Measurements from ENCODE around the gene DFFA. TPM values are rescaled to one million over a fixed set of nuclear protein-coding genes. Genes with fewer than 3 reads are reported as not detected.

Gene DFFA
- total and polyA plus RNA-seq, 9 of the 15 experiments (the other 6 are each of a cell fraction or from before 2014, with no cell fraction given): 39.6 to 74.8 (median 59.2) TPM

DNA sequence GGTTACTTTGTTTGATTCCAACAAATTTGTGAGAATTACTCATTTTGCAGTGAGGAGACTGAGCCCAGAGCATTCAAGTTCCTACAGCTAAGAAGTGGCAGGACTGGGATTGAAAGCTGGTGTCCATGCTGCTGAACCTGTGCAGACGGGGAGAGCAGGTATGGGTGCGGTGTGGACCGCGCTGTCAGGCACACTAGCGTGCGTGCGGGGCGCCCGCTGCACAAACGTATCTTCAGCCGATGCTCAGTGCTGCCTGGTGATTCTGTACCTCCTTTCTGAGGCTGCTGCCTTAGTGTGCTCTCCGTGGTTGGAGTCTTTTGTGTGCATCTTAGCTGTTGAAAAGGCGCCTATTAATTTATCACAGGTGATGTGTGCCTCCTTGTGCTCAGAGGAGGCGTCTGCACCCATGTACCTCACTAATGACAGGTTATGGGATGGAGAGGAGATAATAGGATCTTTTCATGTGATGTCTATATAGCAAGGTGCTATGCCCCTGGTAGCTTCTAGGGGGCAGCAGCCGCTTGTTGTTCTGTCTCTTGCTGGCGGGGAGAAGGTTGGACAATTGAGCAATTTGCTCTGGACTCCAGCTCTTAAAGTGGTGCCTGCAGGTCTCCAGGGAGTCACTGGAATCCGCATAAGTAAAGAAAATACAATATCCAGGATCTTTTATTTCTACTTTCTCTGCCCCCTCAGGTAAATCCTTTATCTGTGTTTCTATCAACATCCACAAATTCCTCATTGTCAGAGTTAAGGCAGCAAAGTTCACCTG lies 35.0 kb upstream of the DFFA start (continued):
- TF ChIP-seq CAMTA2 (CRISPR knock-in tag; conservative IDR thresholded peaks at IDR 0.05) (no peak), CHD1 (IDR thresholded peaks at IDR 0.05; ENCODE audit: low read length) (no peak), MTA3 (IDR thresholded peaks at IDR 0.05; ENCODE audit: borderline replicate concordance) (no peak), POLR3G (IDR thresholded peaks at IDR 0.05; ENCODE audit: extremely low read depth, insufficient read length, insufficient replicate concordance) (no peak), XRCC4 (IDR thresholded peaks at IDR 0.05; ENCODE audit: extremely low read depth, insufficient read depth, insufficient read length) (no peak), NFE2 (IDR thresholded peaks at IDR 0.05; ENCODE audit: low read depth) (no peak), HMG20B (CRISPR knock-in tag; IDR thresholded peaks at IDR 0.05) (no peak), ZNF217 (CRISPR knock-in tag; IDR thresholded peaks at IDR 0.05) (no peak), MEIS2 (IDR thresholded peaks at IDR 0.05; ENCODE audit: partially characterized antibody) (peak; percentile 10), SMC3 (conservative IDR thresholded peaks at IDR 0.05; ENCODE audit: insufficient read depth, low read depth, low read length) (peak; percentile 84), HDGF (IDR thresholded peaks at IDR 0.05) (no peak), PHB (CRISPR knock-in tag; IDR thresholded peaks at IDR 0.05) (no peak), ZNF589 (CRISPR knock-in tag; IDR thresholded peaks at IDR 0.05; ENCODE audit: low read depth) (no peak)
- TF ChIP-seq, protein P1, sequence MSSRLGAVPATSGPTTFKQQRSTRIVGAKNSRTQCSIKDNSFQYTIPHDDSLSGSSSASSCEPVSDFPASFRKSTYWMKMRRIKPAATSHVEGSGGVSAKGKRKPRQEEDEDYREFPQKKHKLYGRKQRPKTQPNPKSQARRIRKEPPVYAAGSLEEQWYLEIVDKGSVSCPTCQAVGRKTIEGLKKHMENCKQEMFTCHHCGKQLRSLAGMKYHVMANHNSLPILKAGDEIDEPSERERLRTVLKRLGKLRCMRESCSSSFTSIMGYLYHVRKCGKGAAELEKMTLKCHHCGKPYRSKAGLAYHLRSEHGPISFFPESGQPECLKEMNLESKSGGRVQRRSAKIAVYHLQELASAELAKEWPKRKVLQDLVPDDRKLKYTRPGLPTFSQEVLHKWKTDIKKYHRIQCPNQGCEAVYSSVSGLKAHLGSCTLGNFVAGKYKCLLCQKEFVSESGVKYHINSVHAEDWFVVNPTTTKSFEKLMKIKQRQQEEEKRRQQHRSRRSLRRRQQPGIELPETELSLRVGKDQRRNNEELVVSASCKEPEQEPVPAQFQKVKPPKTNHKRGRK (tag; IDR thresholded peaks at IDR 0.05): no peak
- TF ChIP-seq, protein P2, sequence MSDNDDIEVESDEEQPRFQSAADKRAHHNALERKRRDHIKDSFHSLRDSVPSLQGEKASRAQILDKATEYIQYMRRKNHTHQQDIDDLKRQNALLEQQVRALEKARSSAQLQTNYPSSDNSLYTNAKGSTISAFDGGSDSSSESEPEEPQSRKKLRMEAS (CRISPR knock-in tag; IDR thresholded peaks at IDR 0.05): 0 out of 2 replicates have a peak, but pooled peaks have one; percentile 23
- TF ChIP-seq, protein P3, sequence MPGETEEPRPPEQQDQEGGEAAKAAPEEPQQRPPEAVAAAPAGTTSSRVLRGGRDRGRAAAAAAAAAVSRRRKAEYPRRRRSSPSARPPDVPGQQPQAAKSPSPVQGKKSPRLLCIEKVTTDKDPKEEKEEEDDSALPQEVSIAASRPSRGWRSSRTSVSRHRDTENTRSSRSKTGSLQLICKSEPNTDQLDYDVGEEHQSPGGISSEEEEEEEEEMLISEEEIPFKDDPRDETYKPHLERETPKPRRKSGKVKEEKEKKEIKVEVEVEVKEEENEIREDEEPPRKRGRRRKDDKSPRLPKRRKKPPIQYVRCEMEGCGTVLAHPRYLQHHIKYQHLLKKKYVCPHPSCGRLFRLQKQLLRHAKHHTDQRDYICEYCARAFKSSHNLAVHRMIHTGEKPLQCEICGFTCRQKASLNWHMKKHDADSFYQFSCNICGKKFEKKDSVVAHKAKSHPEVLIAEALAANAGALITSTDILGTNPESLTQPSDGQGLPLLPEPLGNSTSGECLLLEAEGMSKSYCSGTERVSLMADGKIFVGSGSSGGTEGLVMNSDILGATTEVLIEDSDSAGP (CRISPR knock-in tag; IDR thresholded peaks at IDR 0.05): peak; percentile 54; the same call in 1 of the 2 replicates
- TF ChIP-seq, protein P4, sequence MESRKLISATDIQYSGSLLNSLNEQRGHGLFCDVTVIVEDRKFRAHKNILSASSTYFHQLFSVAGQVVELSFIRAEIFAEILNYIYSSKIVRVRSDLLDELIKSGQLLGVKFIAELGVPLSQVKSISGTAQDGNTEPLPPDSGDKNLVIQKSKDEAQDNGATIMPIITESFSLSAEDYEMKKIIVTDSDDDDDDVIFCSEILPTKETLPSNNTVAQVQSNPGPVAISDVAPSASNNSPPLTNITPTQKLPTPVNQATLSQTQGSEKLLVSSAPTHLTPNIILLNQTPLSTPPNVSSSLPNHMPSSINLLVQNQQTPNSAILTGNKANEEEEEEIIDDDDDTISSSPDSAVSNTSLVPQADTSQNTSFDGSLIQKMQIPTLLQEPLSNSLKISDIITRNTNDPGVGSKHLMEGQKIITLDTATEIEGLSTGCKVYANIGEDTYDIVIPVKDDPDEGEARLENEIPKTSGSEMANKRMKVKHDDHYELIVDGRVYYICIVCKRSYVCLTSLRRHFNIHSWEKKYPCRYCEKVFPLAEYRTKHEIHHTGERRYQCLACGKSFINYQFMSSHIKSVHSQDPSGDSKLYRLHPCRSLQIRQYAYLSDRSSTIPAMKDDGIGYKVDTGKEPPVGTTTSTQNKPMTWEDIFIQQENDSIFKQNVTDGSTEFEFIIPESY (CRISPR knock-in tag; IDR thresholded peaks at IDR 0.05): peak; percentile 59
- TF ChIP-seq, protein P5, sequence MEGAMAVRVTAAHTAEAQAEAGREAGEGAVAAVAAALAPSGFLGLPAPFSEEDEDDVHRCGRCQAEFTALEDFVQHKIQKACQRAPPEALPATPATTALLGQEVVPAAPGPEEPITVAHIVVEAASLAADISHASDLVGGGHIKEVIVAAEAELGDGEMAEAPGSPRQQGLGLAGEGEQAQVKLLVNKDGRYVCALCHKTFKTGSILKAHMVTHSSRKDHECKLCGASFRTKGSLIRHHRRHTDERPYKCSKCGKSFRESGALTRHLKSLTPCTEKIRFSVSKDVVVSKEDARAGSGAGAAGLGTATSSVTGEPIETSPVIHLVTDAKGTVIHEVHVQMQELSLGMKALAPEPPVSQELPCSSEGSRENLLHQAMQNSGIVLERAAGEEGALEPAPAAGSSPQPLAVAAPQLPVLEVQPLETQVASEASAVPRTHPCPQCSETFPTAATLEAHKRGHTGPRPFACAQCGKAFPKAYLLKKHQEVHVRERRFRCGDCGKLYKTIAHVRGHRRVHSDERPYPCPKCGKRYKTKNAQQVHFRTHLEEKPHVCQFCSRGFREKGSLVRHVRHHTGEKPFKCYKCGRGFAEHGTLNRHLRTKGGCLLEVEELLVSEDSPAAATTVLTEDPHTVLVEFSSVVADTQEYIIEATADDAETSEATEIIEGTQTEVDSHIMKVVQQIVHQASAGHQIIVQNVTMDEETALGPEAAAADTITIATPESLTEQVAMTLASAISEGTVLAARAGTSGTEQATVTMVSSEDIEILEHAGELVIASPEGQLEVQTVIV (CRISPR knock-in tag; IDR thresholded peaks at IDR 0.05; ENCODE audit: borderline replicate concordance): no peak
- TF ChIP-seq, protein P6, sequence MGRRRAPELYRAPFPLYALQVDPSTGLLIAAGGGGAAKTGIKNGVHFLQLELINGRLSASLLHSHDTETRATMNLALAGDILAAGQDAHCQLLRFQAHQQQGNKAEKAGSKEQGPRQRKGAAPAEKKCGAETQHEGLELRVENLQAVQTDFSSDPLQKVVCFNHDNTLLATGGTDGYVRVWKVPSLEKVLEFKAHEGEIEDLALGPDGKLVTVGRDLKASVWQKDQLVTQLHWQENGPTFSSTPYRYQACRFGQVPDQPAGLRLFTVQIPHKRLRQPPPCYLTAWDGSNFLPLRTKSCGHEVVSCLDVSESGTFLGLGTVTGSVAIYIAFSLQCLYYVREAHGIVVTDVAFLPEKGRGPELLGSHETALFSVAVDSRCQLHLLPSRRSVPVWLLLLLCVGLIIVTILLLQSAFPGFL (CRISPR knock-in tag; IDR thresholded peaks at IDR 0.05): no peak

Measured in K562 (cell line).